Measurements from ENCODE around the gene ABHD15.

The ABHD15 gene

DNA sequence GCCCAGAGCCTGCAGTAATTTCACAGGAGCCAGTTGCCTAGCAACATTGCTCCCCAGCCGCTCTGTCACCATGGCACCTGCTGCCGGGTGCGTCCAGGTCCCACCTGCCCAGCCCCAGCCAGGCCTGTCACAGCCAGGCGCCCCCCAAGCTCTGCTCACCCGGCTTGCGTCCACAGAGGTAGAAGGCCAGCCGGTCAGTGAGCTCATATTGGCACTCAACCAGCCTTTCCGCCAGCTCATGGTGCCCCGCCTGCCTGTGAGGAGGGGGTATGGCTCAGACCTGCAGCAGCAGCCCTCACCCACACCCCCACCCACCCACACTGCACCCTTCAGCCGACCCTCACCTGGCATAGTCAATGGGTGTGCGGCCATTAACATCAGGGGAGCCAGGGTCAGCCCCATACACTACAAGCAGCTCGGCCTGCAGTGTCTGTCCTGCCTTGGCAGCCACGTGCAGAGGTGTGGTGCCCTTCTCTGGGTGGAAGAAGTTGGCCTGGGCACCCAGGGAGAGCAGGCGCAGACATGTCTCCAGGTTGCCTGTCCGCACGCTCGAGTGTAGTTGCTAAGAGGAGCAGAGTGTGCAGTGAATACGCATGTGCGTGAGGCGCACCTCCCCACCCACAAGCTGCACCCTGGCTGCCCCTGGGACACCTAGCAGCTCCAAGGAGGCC is 14.9 kb upstream of the ABHD15 start:
- peak; percentile 71 for DNase-seq

DNA sequence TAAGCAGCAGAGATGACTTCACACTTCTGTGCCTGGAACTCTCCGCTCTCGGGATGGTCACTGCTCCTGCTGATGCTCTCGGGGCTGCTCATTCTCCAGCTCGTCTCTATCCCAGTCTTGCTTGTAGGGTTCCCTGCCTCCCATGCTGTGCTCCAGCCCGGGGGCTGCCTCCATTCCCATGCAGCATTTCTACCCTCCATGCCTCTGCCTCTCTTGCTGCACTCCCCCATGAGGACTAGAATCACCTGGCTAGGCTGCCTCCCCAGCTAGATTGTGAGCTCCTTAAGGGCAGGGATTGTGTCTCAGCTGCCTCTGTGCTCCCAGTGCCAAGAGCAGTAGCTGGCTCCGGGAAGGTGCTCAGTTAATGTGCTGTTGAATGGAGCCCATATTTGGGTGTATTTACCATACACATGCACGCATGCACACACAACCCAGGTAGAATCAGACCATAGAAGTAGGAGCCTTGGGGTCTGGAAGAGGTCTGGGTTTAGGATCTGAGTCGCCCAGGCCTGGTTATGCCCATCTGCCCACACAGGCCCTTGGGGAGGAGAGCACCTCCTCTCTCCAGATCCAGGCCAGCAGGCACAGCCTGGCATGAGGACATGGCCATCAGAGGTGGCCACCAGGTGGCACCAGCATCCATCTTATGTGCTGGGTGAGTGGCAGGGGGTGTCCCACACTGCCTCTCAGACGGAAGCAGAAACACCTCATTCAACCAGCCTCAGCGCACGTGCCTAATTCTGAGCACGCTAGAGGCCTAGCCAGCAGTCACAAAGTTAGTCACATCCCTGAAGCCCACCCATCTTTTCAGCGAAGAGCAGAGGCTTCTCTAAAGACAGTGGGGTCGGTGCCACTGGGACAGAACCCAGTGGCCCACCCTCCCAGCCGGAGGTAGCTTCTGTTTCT is 13.3 kb upstream of the ABHD15 start:
- peak; percentile 86 for DNase-seq

DNA sequence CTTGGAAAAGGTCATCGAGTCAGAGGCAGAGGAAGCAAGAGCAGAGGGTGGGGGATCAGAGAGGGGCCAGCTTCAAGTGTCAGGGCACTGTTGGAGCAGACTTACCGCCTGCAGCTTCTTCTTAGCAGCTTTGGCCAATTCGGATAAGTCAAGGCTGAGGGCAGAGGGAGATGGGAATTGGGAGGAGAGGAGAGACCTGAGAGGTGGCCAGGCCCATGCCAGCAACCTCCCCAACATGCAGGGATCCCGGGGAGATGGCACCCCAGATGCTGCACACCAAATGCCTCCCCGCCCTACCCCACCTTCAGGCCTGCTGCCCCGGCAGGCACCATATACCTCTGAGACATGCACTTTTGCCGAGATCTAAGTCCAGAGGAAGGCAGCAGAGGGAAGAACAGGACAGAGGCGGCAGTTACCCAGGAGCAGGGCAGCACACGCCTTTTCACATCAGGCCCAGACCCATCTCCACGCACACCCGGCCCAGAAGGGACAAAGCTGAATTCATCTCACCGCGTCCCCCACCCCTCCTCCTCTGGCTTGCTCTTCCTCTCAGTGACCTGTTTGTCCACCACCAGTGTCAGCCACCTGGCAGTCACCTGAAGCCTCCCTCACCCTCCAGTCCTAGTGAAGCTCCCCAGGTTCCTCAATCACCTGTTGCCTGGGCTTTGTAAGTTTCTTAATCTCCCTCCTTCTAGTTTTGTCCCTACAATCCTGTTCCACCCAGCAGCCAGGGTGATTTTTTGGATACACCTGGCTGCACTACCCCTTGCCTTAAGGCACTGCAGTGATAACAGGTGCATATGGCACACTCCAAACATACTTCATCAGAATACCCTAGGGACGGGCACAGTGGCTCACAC is 12.0 kb upstream of the ABHD15 start:
- DNase-seq: no peak

DNA sequence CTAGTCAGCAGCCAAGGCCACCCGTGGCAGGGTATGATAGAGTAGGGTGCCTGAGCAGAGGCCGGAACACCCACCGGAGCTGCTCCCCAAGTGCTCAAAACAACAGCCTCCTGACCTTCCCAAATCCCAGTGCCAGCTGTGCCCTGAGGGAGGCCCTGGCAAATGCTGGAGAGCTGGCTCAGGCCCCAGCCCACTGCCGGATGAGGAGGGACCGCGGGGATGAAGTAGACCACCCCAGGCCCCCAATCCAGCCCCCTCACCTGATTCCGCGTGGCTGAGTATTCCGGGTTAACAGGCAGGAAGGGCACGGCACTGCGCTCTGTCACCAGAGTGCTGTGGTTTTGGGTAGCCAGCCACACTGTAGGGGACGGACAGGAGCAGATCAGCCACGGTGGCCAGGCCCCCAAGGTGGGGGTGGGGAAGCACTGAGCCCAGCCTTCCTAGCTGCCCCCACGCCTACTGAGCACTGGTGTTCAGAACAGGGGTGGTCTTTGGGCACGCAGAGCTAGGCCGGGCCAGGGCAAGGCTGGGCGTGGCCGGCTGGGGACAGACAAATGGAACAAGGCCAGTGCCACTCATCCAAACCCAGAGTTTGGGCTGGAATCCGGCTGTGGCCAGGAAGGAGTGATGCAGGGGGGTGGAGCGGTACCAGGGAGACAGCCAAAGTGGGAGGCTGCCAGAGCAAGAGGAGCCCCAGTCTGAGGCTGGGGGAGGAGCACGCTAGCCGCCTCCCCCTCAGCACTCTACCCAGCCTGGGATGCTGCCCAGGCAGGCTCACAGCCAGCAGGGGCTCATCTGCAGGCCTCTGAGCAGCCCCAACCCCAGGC is 10.8 kb upstream of the ABHD15 start:
- no peak for DNase-seq

DNA sequence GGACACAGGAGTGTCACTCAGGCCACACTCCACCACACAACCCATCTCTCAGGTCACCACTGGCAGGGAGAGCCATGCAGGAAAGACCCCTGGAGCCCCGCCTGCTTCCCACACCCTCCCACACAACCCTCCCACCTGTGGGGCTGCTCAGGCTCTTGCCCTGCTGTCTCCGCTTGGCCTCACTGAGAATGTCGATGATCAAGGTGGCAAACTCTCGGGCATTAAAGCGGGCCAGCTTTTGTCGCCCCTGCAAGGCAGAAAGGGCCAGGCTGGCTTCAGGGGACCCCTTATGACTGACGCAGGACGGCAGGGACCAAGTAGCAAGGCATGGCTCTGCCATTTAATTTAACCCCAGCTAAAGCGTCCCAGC is 10.1 kb upstream of the ABHD15 start:
- no peak for DNase-seq

DNA sequence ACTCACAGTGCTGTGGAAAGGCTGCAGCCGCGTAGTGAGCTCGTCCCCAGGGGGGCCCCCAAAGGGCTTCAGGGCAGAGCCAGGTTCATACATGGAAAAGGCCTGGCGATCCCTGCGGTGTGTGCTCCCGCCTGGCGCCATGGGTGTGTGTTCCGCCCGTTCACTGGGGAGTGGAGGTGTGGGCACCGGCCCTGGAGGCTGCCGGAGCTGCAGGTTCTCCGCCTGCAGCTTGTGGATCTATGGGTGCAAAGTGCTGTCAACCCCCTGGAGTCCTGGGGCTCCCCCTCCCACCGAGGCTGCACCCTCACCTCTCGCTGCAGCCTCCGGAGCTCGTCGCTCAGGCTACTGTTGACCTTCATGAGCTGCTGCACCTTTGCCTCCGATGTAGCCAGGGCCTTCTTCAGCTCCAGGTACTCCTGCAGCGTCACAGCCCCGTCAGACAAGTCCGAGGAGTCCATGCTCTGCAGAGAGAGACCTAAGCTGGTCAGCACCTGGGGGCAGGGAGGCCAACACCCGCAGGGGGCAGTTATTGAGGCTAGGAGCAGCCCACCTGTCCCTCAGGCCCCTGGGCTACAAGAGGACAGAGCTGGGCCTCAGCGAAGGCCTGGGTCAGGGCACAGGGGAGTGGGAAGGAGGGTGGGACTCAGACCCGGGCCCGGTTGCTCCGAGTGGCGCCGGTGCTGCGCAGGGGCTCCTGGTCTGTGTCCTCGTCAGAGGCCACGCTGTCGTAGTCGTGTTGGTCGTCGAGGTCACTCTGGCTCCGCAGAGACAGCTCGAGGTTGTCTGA is 9.6 kb upstream of the ABHD15 start:
- DNase-seq: no peak

DNA sequence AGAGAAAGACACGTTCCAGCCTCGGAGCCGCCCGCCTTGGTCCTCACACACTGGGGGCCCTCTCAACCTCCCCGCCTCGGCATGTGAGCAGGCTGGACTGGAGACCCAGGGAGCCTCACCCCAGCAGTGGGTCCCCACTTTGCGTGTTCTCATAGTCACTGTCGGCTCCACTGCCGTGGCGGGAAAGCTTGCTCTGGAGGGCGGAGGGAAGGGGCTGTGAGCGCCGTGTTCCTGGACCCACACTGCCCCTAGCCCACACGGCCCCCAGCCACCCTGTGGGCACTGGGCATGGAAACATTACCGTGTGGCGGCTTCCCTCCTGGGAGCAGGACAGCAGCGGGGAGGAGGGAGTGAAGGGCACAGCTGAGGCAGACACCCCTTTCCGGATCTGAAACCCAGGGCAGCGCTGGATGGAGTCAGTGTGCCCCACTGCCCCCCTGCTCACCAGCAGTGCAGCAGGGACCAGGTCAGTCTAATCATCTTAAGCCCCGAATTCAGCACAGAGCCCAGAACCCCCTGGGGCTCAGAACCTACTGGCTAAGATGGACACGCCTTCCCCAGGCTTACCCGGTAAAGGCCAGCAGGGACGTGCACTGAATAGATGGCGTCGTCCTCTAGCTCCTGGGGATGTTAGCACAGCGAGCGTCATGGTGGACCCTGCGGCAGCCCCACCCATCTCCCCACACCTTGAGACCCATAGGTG is 8.8 kb upstream of the ABHD15 start:
- no peak for DNase-seq

DNA sequence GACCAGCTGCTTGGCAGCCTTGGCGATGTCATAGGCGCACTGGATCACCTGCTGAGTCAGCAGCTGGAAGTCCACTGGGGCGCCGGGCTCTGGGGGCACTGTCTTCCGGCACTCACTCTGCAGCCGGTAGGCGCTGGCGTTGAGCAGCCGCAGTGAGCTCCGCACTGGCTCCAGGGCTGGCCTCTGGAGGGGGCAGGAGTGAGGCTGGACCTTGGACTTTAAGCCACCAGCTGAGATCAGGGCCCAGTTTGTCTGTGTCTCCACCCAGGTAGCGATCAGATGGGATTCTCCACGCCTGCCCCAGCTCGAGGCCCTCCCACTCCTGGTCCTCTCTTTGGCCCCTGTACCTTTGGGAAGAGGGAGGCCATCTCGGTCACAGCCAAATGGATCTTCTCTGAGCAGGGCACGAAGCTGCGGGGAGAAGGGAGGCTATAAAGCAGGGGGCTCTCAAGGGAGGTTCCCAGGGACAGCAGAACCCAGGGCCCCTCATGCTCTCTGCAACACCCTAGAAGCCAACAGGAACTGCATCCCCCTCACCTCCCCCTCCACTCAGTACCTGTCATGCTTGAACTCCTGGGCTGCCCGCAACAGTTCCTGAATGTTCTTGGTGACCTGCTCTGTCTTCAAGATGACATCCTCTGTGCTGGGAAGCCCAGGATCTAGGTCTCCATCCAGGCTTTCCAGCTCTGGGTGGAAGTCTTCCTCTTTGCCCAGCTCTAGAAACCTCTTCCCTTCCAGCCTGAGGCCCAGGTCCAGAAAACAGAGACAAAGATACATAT is 8.1 kb upstream of the ABHD15 start:
- no peak for DNase-seq

DNA sequence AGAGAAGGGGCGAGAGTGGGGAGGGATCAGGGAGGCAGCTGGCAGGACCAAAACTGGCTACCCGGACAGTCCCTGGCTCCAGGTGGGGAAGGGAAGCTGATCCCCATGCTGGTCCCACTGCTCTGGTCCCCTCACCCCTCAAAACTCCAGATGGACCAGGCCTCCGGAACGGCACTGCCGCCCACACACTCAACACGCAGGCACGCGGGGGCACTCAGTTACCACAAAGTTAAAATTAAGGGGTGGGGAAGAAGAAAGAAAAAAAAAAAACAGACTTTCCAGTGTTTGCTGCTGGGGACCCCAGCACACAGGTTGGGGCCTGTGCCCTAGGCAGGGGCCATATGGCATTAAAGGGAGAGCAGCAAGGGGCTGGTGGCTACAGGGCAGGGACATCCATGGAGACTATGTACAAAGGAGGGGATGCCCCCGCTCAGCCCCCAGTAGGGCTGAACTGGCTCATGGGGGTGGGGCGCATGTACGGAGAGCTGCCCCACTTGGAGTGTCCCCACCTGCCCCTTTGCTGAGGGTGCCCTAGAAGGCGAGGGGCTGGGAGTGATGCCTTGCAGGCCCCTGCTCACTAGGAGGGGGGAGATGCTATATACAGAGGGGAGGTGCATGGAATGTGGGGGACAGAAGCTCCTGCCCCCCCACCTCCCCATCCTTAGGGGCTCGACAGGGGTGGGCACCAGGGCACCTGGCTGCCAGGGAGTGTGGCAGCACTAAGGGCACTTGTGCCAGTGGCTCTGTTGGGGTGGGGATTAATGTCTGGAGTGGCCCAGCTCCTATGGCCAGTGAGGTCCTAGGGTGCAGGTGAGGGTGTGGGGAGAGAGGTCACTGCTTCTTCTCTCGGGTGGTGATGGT is 7.3 kb upstream of the ABHD15 start:
- DNase-seq: no peak

DNA sequence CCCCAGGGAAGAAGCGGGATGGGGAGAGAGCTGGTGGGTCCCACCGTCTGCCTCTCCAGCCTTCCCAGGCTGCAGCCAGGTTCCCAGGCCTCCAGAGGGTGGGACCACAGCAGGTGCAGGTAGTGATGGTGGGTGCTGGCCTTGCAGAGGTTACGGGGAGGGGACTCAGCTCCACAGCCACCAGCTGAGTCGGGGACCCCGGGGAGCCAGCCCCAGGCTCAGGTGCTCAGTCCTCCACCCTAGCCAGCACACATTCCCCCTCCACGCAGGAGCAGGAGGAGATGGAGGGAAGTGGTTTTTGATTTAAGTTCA is 6.7 kb upstream of the ABHD15 start:
- no peak for DNase-seq

DNA sequence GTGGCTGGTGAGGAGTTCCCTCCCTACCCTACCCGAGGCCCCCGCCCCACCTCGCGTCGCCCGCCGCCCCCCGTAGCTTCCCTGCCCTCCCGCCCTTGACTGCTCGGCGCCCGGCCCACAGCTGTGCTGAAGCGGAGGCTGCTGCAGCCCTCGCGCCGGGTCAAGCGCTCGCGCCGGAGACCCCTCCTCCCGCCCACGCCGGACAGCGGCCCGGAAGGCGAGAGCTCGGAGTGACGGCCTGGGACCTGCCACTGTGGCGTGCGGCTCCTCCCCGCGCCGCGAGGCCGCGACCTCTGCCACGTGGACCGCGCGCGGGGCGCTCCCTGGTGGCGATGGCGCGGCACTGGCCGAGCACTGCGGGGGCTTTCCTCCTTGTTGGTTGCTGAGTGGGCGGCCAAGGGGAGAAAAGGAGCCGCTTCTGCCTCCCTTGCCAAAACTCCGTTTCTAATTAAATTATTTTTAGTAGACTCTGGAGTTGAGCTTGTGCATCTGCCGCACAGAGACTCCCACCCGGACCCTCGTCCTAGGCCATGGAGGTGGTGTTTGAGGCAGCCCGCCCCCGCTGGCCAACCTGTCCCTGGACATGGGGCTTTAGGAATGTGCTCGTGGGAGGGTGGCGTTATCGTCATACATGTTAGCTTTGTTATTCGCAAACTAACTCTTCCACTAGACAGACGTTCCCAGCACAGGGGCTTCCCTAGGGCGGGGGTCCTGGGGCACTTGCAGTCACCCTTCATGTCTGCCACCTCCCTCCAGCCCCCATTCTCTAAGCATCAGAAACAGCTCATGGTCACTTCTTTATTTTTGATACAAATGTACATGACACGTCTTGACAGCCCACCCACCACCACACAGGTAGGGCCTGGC is 6.1 kb upstream of the ABHD15 start:
- DNase-seq: no peak

DNA sequence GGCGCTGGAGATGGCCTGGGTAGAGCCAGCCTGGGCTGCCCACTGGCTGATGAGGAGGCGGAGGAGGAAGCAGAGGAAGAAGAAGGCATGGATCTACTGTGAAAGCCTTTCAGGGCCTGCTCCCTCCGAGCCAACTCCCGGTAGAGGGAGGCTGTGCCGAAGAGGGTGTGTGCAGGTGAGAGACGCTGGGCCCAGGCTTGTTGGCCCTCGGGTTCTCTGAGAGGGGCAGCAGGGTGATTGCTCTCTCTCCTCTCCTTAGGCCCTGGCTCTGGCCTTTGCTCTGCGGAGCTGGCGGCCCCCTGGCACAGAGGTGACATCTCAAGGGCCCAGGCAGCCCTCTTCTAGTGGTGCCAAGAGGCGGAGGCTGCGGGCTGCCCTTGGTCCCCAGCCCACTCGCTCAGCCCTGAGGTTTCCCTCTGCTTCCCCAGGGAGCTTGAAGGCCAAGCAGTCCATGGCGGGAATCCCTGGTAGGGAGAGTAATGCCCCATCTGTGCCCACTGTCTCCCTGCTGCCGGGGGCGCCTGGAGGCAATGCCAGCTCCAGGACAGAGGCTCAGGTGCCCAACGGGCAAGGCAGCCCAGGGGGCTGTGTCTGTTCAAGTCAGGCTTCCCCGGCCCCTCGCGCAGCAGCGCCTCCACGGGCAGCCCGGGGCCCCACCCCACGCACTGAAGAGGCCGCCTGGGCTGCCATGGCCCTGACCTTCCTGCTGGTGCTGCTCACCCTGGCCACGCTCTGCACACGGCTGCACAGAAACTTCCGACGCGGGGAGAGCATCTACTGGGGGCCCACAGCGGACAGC is 5.2 kb upstream of the ABHD15 start:
- DNase-seq: no peak

DNA sequence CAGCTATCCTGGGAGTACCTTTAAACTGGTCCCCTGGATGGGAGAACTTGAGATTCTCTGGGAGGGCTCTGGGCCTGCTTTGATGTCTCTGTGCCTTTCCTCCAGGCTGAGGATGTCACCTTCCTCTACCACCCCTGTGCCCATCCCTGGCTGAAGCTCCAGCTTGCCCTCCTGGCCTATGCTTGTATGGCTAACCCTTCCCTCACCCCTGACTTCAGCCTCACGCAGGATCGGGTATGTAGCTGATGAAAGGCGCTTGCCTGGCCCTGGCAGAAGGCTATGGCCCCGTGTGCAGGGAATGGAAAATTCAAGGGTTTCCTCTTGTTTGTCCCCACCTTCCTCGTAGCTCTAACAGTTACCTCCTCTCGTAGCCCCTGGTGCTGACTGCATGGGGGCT is 4.6 kb upstream of the ABHD15 start:
- DNase-seq: no peak

DNA sequence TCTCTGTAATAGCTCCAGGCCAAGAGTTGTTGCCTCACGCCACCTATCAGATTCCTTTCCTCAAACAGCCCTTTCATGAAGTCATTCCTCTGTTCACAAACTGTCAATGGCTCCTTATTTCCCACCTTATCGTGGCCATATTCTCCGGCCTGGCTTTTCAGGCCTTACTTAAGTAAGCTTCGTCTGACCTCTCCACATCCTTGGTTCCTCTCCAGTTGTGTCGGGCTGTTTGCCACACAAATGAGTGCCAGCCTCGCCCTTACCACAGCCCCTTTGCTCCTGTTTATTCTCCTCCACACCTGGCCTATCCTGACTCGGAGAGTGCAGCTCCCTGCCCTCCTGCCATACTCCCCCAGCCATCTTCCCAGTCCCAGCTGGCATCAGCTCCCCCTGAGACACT is 3.7 kb upstream of the ABHD15 start:
- no peak for DNase-seq

DNA sequence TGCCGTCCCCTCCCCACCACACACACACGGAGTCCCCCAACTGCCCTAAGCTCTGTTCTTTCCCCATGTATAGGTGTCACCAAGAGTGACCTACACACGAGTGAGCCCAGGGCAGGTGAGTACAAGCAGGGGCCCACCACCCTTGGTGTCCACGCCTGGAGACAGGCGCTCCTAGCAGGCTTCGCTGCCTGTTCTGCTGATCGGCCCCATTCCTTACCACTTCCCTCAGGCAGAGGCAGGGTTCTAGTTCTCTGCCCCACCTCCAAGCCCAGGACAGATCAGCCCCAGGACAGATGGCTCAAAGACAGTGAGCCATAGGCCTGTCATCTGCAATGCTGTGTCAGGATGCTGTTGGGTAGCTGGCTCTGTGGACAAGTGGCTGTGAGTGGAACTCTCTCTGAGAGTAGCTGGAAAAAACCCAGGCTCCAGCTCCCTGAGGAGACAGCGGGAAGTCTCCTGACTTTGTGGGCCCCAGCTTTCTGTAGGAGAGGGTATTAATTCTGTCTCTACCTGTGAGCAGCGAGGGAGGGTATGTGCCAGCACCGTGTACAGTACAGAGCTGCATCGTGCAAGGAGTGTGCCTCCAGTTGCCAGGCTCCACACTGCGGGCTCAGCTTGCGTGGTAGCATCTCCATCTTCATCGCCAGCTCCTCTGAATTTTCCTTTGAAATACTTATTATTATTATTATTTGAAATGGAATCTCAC is 2.6 kb upstream of the ABHD15 start:
- no peak for DNase-seq

DNA sequence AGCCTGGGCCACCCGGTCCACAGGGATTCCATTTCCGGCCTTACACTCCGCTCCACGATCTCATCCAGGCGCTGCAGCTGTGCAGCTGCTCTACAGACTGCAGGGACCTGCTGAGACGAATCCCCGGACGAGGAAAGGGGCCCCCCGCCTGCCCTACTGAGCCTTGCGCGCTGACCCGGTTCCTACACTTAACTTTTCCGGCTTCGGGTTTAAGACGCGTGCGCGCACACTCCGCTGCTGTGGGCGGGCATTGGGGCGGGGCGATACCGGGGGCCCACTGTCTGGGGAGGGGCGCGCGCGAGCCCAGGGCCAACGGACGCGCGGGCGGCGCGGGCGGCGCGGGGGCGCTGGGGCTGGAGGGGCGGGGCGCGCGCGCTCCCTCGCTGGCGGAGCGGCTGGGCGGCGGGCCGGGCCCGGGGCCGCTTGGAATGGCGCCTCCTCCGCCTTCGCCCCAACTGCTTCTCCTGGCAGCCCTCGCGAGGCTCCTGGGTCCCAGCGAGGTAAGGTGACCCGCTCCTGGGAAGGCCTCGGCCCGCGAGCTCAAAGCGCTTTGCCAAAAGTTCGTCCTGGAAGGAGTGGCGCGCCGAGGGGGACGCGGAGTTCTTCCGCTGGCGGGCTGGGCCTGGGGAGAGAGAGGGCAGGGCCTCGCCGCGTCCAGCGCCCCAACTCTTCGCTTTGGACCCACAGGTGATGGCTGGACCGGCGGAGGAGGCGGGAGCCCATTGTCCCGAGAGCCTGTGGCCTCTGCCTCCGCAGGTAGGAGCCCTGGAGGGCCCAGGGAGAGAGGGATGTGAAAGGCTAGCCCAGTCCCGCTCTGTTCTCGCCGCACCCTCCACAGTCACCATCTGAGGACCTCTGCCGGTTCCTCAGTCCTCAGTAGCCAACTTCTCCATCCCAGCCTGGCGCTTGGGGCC is 1.8 kb upstream of the ABHD15 start, which contains the start of gene TP53I13:
TSS of gene TP53I13 (plus strand) at position 371 of the 914 bp plus-strand sequence. CDS start at position 429, 58 bp downstream.
- peak; percentile 87 for DNase-seq

All from NCI-H2171 treated with DMSO at 0.1 percent for 48 hours (cell line).